ENCODE data around the gene LYZL2.
"Not testable (repeated sequence)": the region's sequence is repeated elsewhere in the genome, so short reads cannot be mapped to it uniquely, and the experiment has no call there.

Gene LYZL2

DNA sequence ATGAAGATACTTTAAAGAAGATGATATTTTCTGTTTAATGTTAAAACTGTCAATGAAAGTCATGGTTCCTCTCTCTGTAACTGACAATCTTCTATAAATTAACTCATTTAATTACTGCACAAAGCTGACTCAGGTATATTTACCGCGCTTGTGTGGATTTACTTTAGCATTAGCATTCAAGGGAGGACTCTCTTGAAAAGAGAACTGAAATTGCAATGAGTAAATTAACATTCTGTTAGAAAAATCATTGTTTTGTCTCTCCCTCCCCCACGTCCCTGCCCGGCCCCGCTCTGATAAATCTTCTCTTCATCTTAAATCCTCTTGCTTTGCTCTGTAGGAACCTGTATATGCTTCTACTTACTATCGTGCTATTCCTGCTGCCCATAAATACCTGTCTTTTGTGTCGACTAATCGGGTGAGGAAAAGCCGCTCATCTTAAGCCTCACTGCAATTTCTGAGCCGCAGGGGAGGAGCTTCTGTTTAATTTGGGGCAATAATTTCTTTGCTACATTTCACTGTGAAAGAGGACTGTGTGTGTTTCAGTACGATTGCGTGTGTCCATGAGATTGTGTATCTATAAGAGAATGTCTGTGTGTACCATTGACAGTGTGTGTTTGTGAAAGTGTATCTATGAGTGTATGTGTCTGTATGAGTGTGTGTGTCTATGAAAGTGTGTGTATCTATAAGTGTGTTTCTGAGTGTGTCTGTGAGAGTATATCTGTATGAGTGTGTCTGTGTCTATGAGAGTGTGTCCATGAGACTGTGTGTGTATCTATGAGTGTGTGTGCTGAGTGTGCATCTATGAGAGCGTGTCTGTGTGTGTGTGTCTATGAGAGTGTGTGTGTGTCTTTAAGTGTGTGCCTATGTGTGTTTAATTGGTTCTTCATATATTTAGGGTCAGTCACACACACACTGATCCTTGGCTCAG lies 46.5 kb upstream of the LYZL2 start (continued):
- no peak for TF ChIP-seq CSDC2 (CRISPR knock-in tag; IDR thresholded peaks at IDR 0.05)

DNA sequence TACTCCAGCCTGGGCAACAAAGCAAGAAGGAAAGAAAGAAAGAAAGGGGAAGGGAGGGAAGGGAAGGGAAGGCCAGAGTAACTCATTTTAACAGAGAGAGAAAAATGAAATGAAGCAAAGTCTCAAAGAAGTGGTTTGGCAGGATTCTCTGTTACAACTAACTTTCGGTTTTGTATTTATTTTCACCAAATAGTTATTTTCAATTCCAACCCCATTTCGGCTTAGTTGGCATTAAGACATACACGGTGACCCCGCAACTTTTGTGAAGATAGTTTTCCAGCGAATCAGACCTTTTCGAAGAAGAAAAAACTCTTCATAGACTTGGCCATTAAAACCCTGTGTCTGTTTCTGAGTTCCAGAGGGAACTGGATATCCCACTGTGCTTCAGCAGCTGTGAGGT lies 45.2 kb upstream of the LYZL2 start:
- no peak for ATAC-seq

DNA sequence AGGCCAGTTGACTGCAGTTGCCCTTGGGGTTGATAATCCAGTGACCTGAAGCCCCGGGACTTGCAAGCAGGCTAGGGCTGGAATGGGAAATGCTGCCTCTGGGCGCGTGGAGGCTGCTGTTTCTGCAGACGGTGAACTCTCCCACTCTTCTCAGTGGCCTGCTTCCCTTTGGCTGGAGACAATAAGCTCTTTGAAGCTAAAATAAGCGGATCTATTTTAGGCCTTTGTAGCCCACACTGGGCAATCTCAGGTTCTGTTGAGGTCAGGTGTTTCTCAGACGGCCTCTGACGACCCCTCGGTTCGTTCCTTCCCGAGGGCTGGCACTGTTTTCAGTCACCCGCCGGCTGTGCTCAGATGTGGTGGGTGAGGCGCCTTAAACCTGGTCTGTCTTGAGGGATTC lies 43.7 kb upstream of the LYZL2 start:
- not testable (repeated sequence) for ATAC-seq

More for the DNA sequence above, 45.2 kb upstream of the LYZL2 start:
- no peak for TF ChIP-seq TCF4 (CRISPR knock-in tag; IDR thresholded peaks at IDR 0.05; ENCODE audit: borderline replicate concordance)
- no peak for TF ChIP-seq CSDC2 (CRISPR knock-in tag; IDR thresholded peaks at IDR 0.05)
- TF ChIP-seq PPARA (CRISPR knock-in tag; IDR thresholded peaks at IDR 0.05; ENCODE audit: borderline replicate concordance), result no peak
- no peak for TF ChIP-seq ZFP3 (CRISPR knock-in tag; IDR thresholded peaks at IDR 0.05)
- TF ChIP-seq, protein P1, sequence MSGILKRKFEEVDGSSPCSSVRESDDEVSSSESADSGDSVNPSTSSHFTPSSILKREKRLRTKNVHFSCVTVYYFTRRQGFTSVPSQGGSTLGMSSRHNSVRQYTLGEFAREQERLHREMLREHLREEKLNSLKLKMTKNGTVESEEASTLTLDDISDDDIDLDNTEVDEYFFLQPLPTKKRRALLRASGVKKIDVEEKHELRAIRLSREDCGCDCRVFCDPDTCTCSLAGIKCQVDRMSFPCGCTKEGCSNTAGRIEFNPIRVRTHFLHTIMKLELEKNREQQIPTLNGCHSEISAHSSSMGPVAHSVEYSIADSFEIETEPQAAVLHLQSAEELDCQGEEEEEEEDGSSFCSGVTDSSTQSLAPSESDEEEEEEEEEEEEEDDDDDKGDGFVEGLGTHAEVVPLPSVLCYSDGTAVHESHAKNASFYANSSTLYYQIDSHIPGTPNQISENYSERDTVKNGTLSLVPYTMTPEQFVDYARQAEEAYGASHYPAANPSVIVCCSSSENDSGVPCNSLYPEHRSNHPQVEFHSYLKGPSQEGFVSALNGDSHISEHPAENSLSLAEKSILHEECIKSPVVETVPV (CRISPR knock-in tag; IDR thresholded peaks at IDR 0.05), result no peak
- TF ChIP-seq ESRRG (CRISPR knock-in tag; IDR thresholded peaks at IDR 0.05), result no peak
- TF ChIP-seq OSR1 (CRISPR knock-in tag; IDR thresholded peaks at IDR 0.05), result no peak
- no peak for TF ChIP-seq ZFP30 (CRISPR knock-in tag; IDR thresholded peaks at IDR 0.05)
- TF ChIP-seq TOX (CRISPR knock-in tag; IDR thresholded peaks at IDR 0.05; ENCODE audit: borderline replicate concordance), result no peak
- TF ChIP-seq, protein P2, sequence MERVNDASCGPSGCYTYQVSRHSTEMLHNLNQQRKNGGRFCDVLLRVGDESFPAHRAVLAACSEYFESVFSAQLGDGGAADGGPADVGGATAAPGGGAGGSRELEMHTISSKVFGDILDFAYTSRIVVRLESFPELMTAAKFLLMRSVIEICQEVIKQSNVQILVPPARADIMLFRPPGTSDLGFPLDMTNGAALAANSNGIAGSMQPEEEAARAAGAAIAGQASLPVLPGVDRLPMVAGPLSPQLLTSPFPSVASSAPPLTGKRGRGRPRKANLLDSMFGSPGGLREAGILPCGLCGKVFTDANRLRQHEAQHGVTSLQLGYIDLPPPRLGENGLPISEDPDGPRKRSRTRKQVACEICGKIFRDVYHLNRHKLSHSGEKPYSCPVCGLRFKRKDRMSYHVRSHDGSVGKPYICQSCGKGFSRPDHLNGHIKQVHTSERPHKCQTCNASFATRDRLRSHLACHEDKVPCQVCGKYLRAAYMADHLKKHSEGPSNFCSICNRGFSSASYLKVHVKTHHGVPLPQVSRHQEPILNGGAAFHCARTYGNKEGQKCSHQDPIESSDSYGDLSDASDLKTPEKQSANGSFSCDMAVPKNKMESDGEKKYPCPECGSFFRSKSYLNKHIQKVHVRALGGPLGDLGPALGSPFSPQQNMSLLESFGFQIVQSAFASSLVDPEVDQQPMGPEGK (CRISPR knock-in tag; IDR thresholded peaks at IDR 0.05; ENCODE audit: borderline replicate concordance), result no peak
- no peak for TF ChIP-seq RARB (CRISPR knock-in tag; IDR thresholded peaks at IDR 0.05)
- no peak for TF ChIP-seq GLIS3 (CRISPR knock-in tag; IDR thresholded peaks at IDR 0.05)
- TF ChIP-seq SNAI2 (CRISPR knock-in tag; IDR thresholded peaks at IDR 0.05), result no peak
- no peak for TF ChIP-seq ZNF8 (CRISPR knock-in tag; IDR thresholded peaks at IDR 0.05)
- no peak for TF ChIP-seq ZNF70 (CRISPR knock-in tag; IDR thresholded peaks at IDR 0.05)
- TF ChIP-seq, protein P3, sequence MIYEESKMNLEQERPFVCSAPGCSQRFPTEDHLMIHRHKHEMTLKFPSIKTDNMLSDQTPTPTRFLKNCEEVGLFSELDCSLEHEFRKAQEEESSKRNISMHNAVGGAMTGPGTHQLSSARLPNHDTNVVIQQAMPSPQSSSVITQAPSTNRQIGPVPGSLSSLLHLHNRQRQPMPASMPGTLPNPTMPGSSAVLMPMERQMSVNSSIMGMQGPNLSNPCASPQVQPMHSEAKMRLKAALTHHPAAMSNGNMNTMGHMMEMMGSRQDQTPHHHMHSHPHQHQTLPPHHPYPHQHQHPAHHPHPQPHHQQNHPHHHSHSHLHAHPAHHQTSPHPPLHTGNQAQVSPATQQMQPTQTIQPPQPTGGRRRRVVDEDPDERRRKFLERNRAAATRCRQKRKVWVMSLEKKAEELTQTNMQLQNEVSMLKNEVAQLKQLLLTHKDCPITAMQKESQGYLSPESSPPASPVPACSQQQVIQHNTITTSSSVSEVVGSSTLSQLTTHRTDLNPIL (CRISPR knock-in tag; IDR thresholded peaks at IDR 0.05; ENCODE audit: low read depth), result no peak

GRCh38 chr10:30672338-30672737 lies 42.8 kb upstream of the LYZL2 start:
- ATAC-seq, result not testable (repeated sequence)

GRCh38 chr10:30671026-30671616 lies 41.6 kb upstream of the LYZL2 start:
- TF ChIP-seq PPARA (CRISPR knock-in tag; IDR thresholded peaks at IDR 0.05; ENCODE audit: borderline replicate concordance) (no peak), ISL1 (CRISPR knock-in tag; IDR thresholded peaks at IDR 0.05) (no peak), ZNF565 (CRISPR knock-in tag; conservative IDR thresholded peaks at IDR 0.05; ENCODE audit: low read depth) (no peak), TOX (CRISPR knock-in tag; IDR thresholded peaks at IDR 0.05; ENCODE audit: borderline replicate concordance) (no peak), ARNTL (CRISPR knock-in tag; IDR thresholded peaks at IDR 0.05; ENCODE audit: borderline replicate concordance, low read depth) (no peak)
- TF ChIP-seq, protein P3 (CRISPR knock-in tag; IDR thresholded peaks at IDR 0.05; ENCODE audit: low read depth), result no peak
- peak; percentile 96 for ATAC-seq

- ATAC-seq, result not testable (repeated sequence)
Observed at GRCh38 chr10:30667982-30668381, 38.4 kb upstream of the LYZL2 start.

GRCh38 chr10:30663403-30663802 lies 33.9 kb upstream of the LYZL2 start:
- ATAC-seq, result not testable (repeated sequence)
